ENCODE results near the gene IL27RA.

The IL27RA gene

GRCh38 chr19:14059652-14060155 is 28.1 kb downstream of the IL27RA start:
- no peak for DNase-seq (ENCODE audit: low read depth)

- DNase-seq (ENCODE audit: low read depth): no peak
Measured at GRCh38 chr19:14061081-14061749, 29.7 kb downstream of the IL27RA start.

- DNase-seq (ENCODE audit: low read depth): no peak
Measured at GRCh38 chr19:14061751-14062557, 30.4 kb downstream of the IL27RA start, which contains the start of gene PALM3. Gene PALM3, minus strand, starts transcription at chr19:14062076. Its CDS starts 96 bp downstream, at chr19:14061980.

GRCh38 chr19:14062558-14062855 is 30.9 kb downstream of the IL27RA start:
- no peak for DNase-seq (ENCODE audit: low read depth)

GRCh38 chr19:14063105-14063504 is 31.5 kb downstream of the IL27RA start:
- DNase-seq (ENCODE audit: low read depth): no peak

GRCh38 chr19:14066134-14066533 is 34.6 kb downstream of the IL27RA start:
- no peak for DNase-seq (ENCODE audit: low read depth)

- no peak for DNase-seq (ENCODE audit: low read depth)
Measured at GRCh38 chr19:14070268-14071050, 38.9 kb downstream of the IL27RA start.

- no peak for DNase-seq (ENCODE audit: low read depth)
Measured at GRCh38 chr19:14072535-14073260, 41.1 kb downstream of the IL27RA start, which contains the start of gene MISP3. Gene MISP3, plus strand, starts transcription at chr19:14072786. Its CDS starts 524 bp downstream, at chr19:14073310.

- peak; percentile 58 for DNase-seq (ENCODE audit: low read depth)
Measured at GRCh38 chr19:14073261-14073924, 41.8 kb downstream of the IL27RA start.

GRCh38 chr19:14073925-14074838 is 42.6 kb downstream of the IL27RA start:
- no peak for DNase-seq (ENCODE audit: low read depth)

- peak; percentile 82 for DNase-seq (ENCODE audit: low read depth)
Measured at GRCh38 chr19:14078411-14078810, 46.8 kb downstream of the IL27RA start.

GRCh38 chr19:14080887-14081796 is 49.6 kb downstream of the IL27RA start:
- peak; percentile 99 for DNase-seq (ENCODE audit: low read depth)

GRCh38 chr19:14081797-14082674 is 50.5 kb downstream of the IL27RA start:
- DNase-seq (ENCODE audit: low read depth): no peak

- DNase-seq (ENCODE audit: low read depth): no peak
Measured at GRCh38 chr19:14082675-14082960, 51.1 kb downstream of the IL27RA start.

GRCh38 chr19:14085309-14085995 is 53.9 kb downstream of the IL27RA start, which contains the start of gene C19orf67:
Gene C19orf67, minus strand, starts transcription at chr19:14085783. Its CDS starts 156 bp downstream, at chr19:14085627.
- no peak for DNase-seq (ENCODE audit: low read depth)

- DNase-seq (ENCODE audit: low read depth): no peak
Measured at GRCh38 chr19:14086098-14086497, 54.5 kb downstream of the IL27RA start.

GRCh38 chr19:14088634-14089411 is 57.3 kb downstream of the IL27RA start:
- DNase-seq (ENCODE audit: low read depth): no peak
